ENCODE measurements around the gene SAXO1.

The SAXO1 gene

GRCh38 chr9:18985464-18985951, 47.5 kb downstream of the SAXO1 start:
- Histone ChIP-seq H4K20me1 (ENCODE audit: control insufficient read depth, insufficient read depth, low read depth, low read length) (no peaks in the 10 kb centered on the region), H3F3A (ENCODE audit: control insufficient read depth, insufficient read depth) (no peaks in the 10 kb centered on the region), H3K4me2 (ENCODE audit: low read length) (no peak overlapping the region), H3K36me3 (ENCODE audit: control insufficient read depth, low read length) (no peaks in the 10 kb centered on the region), H3K4me3 (ENCODE audit: low read length) (no peak overlapping the region), H3K4me1 (ENCODE audit: control insufficient read depth, low read length) (no peaks in the 10 kb centered on the region), H3K79me2 (ENCODE audit: control insufficient read depth, low read length) (no peaks in the 10 kb centered on the region), H3K9me3 (ENCODE audit: control insufficient read depth, insufficient read depth, low read length) (no peaks in the 10 kb centered on the region), H3K9me2 (replicated peaks; ENCODE audit: control insufficient read depth, low read length) (no peaks in the 10 kb centered on the region), H3K27ac (ENCODE audit: low read depth, low read length) (no peak overlapping the region), H3K27me3 (ENCODE audit: control insufficient read depth, low read length) (no peaks in the 10 kb centered on the region)
- no peak for TF ChIP-seq EZH2phosphoT487 (IDR thresholded peaks at IDR 0.05; ENCODE audit: borderline replicate concordance, low read length)
- no peak for TF ChIP-seq CTCF (IDR thresholded peaks at IDR 0.05; ENCODE audit: low read depth, low read length, poor library complexity, severe bottlenecking)

GRCh38 chr9:18982262-18982620, 50.8 kb downstream of the SAXO1 start:
- H3K4me3 ChIP-seq (ENCODE audit: low read length) = no peak overlapping the region
- H3K27me3 ChIP-seq (ENCODE audit: control insufficient read depth, low read length) = no peaks in the 10 kb centered on the region
- H3K9me2 ChIP-seq (replicated peaks; ENCODE audit: control insufficient read depth, low read length) = no peaks in the 10 kb centered on the region
- H3K79me2 ChIP-seq (ENCODE audit: control insufficient read depth, low read length) = no peaks in the 10 kb centered on the region
- H3F3A ChIP-seq (ENCODE audit: control insufficient read depth, insufficient read depth) = no peaks in the 10 kb centered on the region
- no peak for TF ChIP-seq EZH2phosphoT487 (IDR thresholded peaks at IDR 0.05; ENCODE audit: borderline replicate concordance, low read length)
- H3K36me3 ChIP-seq (ENCODE audit: control insufficient read depth, low read length) = no peaks in the 10 kb centered on the region
- no peaks in the 10 kb centered on the region for H3K4me1 ChIP-seq (ENCODE audit: control insufficient read depth, low read length)
- H3K27ac ChIP-seq (ENCODE audit: low read depth, low read length) = no peak overlapping the region
- no peak overlapping the region for H3K4me2 ChIP-seq (ENCODE audit: low read length)
- no peaks in the 10 kb centered on the region for H3K9me3 ChIP-seq (ENCODE audit: control insufficient read depth, insufficient read depth, low read length)
- no peaks in the 10 kb centered on the region for H4K20me1 ChIP-seq (ENCODE audit: control insufficient read depth, insufficient read depth, low read depth, low read length)

GRCh38 chr9:18981476-18982261, 51.3 kb downstream of the SAXO1 start:
- TF ChIP-seq CTCF (IDR thresholded peaks at IDR 0.05; ENCODE audit: low read depth, low read length, poor library complexity, severe bottlenecking) = no peak
- no peak for TF ChIP-seq EZH2phosphoT487 (IDR thresholded peaks at IDR 0.05; ENCODE audit: borderline replicate concordance, low read length)
- Histone ChIP-seq H4K20me1 (ENCODE audit: control insufficient read depth, insufficient read depth, low read depth, low read length) (no peaks in the 10 kb centered on the region), H3K27me3 (ENCODE audit: control insufficient read depth, low read length) (no peaks in the 10 kb centered on the region), H3K79me2 (ENCODE audit: control insufficient read depth, low read length) (no peaks in the 10 kb centered on the region), H3K4me1 (ENCODE audit: control insufficient read depth, low read length) (no peaks in the 10 kb centered on the region), H3K27ac (ENCODE audit: low read depth, low read length) (no peak overlapping the region), H3K4me2 (ENCODE audit: low read length) (no peak overlapping the region), H3K4me3 (ENCODE audit: low read length) (no peak overlapping the region), H3K9me3 (ENCODE audit: control insufficient read depth, insufficient read depth, low read length) (no peaks in the 10 kb centered on the region), H3F3A (ENCODE audit: control insufficient read depth, insufficient read depth) (no peaks in the 10 kb centered on the region), H3K36me3 (ENCODE audit: control insufficient read depth, low read length) (no peaks in the 10 kb centered on the region), H3K9me2 (replicated peaks; ENCODE audit: control insufficient read depth, low read length) (no peaks in the 10 kb centered on the region)

GRCh38 chr9:18980189-18980588, 52.8 kb downstream of the SAXO1 start:
- Histone ChIP-seq H3K27me3 (ENCODE audit: control insufficient read depth, low read length) (no peaks in the 10 kb centered on the region), H3K4me1 (ENCODE audit: control insufficient read depth, low read length) (no peaks in the 10 kb centered on the region), H3K36me3 (ENCODE audit: control insufficient read depth, low read length) (no peaks in the 10 kb centered on the region), H3K9me2 (replicated peaks; ENCODE audit: control insufficient read depth, low read length) (no peaks in the 10 kb centered on the region), H3K4me3 (ENCODE audit: low read length) (no peak overlapping the region), H3K27ac (ENCODE audit: low read depth, low read length) (no peak overlapping the region), H3K4me2 (ENCODE audit: low read length) (no peak overlapping the region), H3F3A (ENCODE audit: control insufficient read depth, insufficient read depth) (no peaks in the 10 kb centered on the region), H4K20me1 (ENCODE audit: control insufficient read depth, insufficient read depth, low read depth, low read length) (no peaks in the 10 kb centered on the region), H3K9me3 (ENCODE audit: control insufficient read depth, insufficient read depth, low read length) (no peaks in the 10 kb centered on the region), H3K79me2 (ENCODE audit: control insufficient read depth, low read length) (no peaks in the 10 kb centered on the region)
- TF ChIP-seq EZH2phosphoT487 (IDR thresholded peaks at IDR 0.05; ENCODE audit: borderline replicate concordance, low read length) (no peak), CTCF (IDR thresholded peaks at IDR 0.05; ENCODE audit: low read depth, low read length, poor library complexity, severe bottlenecking) (no peak)
